GM12891 (cell line): ENCODE measurements around the gene SMIM10L2A.
"Not testable (repeated sequence)": the region's sequence is repeated elsewhere in the genome, so short reads cannot be mapped to it uniquely, and the experiment has no call there.

ENCODE experiments used
- DNase-seq: peaks from one replicate; pipeline ENCODE4 v3.0.0; 2011; ENCODE audit warnings: low spot score; ENCODE audit not compliant: insufficient read length
- FAIRE-seq: peaks from 2 replicates; lab custom pipeline; 2011; peaks lifted over from hg19 to GRCh38; lab: Jason Lieb, UNC
- PAX5 ChIP-seq: IDR thresholded peaks from 2 replicates; pipeline ENCODE4 v1.6.1; 2011; ENCODE audit warnings: low read length, moderate library complexity, mild to moderate bottlenecking; ENCODE audit not compliant: insufficient read depth, severe bottlenecking
- POLR2A ChIP-seq: IDR thresholded peaks from 2 replicates; pipeline ENCODE4 v1.6.1; 2011; ENCODE audit warnings: low read depth, low read length, control low read depth
- POLR2AphosphoS5 ChIP-seq: IDR thresholded peaks from 2 replicates; pipeline ENCODE4 v1.6.1; 2011; ENCODE audit warnings: low read depth, low read length, control low read depth
- POU2F2 ChIP-seq: IDR thresholded peaks from 2 replicates; pipeline ENCODE4 v1.6.1; 2011; ENCODE audit warnings: low read depth, mild to moderate bottlenecking, control low read depth, low read length, moderate library complexity
- SPI1 ChIP-seq: IDR thresholded peaks from 2 replicates; pipeline ENCODE4 v1.6.1; 2011; ENCODE audit warnings: low read depth, low read length, control low read depth
- TAF1 ChIP-seq: IDR thresholded peaks from 2 replicates; pipeline ENCODE4 v1.6.1; 2011; ENCODE audit warnings: low read depth, low read length, control low read depth

Gene SMIM10L2A

DNA sequence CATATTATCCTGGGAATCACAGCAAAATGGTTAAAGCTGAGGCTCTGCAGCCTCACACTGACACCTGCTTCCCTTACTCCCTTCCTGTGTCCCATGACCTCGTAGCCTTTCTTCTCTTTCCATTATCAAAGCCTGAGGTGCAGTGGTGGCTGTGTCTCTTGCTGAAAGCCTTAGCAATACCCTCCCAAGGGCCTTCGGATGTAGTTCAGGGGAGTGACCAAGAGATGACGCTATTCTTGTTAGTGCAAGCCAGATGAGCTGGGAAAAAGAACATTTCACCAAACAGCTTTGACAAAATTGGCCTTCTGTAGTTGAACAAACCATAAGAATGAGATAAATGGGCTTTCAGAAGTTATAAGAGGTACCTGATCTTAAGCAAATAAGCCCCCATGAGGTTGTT is 31.6 kb downstream of the SMIM10L2A start:
- FAIRE-seq (no peak), DNase-seq (no peak)
- TF ChIP-seq POU2F2 (no peak), TAF1 (no peak)

DNA sequence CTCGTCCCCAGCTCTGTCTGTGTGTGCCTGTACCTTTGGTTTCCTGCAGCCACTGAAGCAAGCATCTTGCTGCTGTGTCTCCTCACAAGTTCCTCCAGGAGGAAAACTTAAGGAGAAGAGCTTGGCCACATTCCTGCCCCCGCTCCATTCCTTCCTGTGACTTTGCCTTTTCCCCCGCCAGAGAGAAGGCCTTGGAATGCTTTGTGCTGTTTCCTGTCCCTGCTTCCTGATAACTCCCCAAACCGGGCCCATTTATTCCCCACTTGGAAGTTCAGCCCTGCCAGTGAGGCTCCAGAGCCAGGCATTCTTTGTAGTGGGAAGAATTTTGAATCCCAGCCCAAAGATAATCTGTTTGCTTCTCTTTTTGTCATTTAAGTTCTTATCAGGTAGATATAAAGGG is 33.1 kb downstream of the SMIM10L2A start:
- no peak for TF ChIP-seq PAX5
- no peak for TF ChIP-seq POU2F2
- TF ChIP-seq TAF1 = no peak
- no peak for TF ChIP-seq POLR2A
- TF ChIP-seq POLR2AphosphoS5 = no peak
- no peak for TF ChIP-seq SPI1
- FAIRE-seq = no peak
- no peak for DNase-seq

DNA sequence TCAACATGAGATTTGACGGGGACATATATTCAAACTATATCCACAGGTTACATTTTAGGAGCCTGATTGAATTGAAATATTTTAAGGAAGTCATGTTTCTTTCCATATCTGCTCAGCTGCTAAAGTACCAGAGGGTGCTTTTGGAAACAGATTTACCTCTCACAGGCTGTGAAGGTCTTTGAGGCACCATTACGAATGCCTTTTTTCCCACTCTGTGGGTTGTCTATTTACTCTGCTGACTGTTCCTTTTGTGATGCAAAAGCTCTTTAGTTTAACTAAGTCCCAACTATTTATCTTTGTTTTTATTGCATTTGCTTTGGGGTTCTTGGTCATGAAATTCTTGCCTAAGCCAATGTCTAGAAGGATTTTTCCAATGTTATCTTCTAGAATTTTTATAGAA is 40.0 kb downstream of the SMIM10L2A start:
- FAIRE-seq, DNase-seq: not testable (repeated sequence)

DNA sequence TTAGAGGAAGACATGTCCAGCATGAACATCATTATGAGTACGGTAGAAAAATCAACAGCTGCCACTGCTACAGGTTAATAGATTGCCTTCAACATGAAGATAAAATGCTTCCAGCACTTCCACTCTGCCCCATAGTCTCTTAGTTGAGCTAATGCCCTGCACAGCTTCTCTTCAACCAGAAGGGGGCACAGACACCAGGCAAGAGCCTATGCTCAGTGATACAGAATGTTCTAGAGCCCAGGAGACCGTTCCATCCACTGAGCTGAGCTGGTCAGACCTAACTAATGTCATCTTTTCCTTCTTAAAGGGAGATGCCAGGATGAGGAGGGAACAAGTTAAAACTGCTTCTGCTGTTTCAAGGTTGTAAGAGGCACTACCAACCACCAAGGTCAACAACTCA is 42.2 kb downstream of the SMIM10L2A start:
- FAIRE-seq (no peak), DNase-seq (no peak)
- TF ChIP-seq SPI1 (no peak), POLR2AphosphoS5 (no peak), POU2F2 (no peak), POLR2A (no peak), TAF1 (no peak)

DNA sequence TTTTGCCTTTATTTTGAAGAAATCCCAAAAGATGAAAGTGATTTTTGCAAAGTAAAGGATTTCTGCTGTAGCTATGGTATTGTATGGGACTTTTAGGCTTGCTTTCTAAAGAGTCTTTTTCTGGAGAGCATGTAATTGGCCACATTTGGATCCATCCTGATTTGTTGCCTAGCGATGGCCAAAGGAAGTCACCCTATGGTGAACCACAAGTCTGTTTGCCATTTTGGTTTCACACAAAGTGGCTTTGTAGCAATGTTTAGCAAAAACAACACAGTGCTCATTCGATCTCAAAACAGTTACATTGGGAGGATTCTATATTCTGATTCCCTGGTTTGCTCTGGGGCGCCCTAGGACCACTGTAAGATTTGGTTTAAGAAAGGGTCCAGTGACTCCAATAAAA is 54.6 kb downstream of the SMIM10L2A start:
- TF ChIP-seq POLR2AphosphoS5 = no peak
- TF ChIP-seq SPI1 = no peak
- no peak for TF ChIP-seq PAX5
- TF ChIP-seq POU2F2 = no peak
- no peak for TF ChIP-seq TAF1
- TF ChIP-seq POLR2A = no peak
- FAIRE-seq = no peak
- no peak for DNase-seq

DNA sequence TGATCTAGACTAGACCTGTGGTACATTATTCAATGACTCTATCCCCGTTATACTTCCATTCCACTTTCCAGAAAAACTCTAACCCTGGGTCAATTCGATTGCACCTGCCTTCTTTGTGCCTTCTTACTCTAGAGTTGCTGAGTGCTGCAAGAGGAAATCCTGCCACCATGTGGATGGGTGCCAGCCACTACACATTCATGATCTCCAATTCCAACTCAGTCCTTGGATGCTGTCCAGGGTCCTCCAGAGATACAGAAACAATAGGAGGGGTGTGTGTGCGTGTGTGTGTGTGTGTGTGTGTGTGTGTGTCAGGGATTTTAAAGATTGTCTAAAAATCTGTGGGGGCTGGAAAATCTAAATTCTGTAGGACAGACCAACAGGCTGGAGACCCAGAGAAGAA is 55.8 kb downstream of the SMIM10L2A start:
- TF ChIP-seq POU2F2 = no peak
- no peak for TF ChIP-seq TAF1
- TF ChIP-seq PAX5 = no peak
- no peak for TF ChIP-seq POLR2AphosphoS5
- DNase-seq = no peak
- FAIRE-seq = peak; percentile 69
